Memory B cell (primary cell): ENCODE data around the gene PLXNC1.

Source experiments
- ATAC-seq: fragments of 150-1000 bp; cut with Tn5 transposase; 2 replicates; pipeline ENCODE4 v1.10.0; 2021; ENCODE audit warnings: low read depth, mild to moderate bottlenecking, moderate library complexity
- DNase-seq, 2 donors: peaks; one replicate each; pipeline ENCODE4 v3.0.0; 2022; ENCODE audit warnings: low spot score in 2 of 2
- H3K27ac Mint-ChIP-seq: one replicate; pipeline ENCODE4 v1.8.0; 2022; ENCODE audit warnings: mild to moderate bottlenecking, moderate library complexity, mixed read lengths
- H3K27me3 Mint-ChIP-seq: one replicate; pipeline ENCODE4 v1.8.0; 2022; ENCODE audit warnings: mixed read lengths
- H3K36me3 Mint-ChIP-seq: one replicate; pipeline ENCODE4 v1.8.0; 2022; ENCODE audit warnings: mild to moderate bottlenecking, mixed read lengths
- H3K4me1 Mint-ChIP-seq: one replicate; pipeline ENCODE4 v1.8.0; 2022; ENCODE audit warnings: mixed read lengths
- H3K4me3 Mint-ChIP-seq: one replicate; pipeline ENCODE4 v1.8.0; 2022; ENCODE audit warnings: mild to moderate bottlenecking, moderate library complexity, mixed read lengths
- H3K9me3 Mint-ChIP-seq: one replicate; pipeline ENCODE4 v1.8.0; 2022; ENCODE audit warnings: mixed read lengths

Gene PLXNC1

GRCh38 chr12:94172973-94173372 is 24.6 kb downstream of the PLXNC1 start:
- peaks cover 3% of the 10 kb centered on the region for H3K9me3 Mint-ChIP-seq
- no peak for DNase-seq
- no peak overlapping the region for H3K4me3 Mint-ChIP-seq
- no peaks in the 10 kb centered on the region for H3K27me3 Mint-ChIP-seq
- H3K4me1 Mint-ChIP-seq = peaks cover 45% of the 10 kb centered on the region
- ATAC-seq = peak; percentile 46
- peaks cover 22% of the 10 kb centered on the region for H3K36me3 Mint-ChIP-seq
- peak overlapping the region; percentile 71 for H3K27ac Mint-ChIP-seq

DNA sequence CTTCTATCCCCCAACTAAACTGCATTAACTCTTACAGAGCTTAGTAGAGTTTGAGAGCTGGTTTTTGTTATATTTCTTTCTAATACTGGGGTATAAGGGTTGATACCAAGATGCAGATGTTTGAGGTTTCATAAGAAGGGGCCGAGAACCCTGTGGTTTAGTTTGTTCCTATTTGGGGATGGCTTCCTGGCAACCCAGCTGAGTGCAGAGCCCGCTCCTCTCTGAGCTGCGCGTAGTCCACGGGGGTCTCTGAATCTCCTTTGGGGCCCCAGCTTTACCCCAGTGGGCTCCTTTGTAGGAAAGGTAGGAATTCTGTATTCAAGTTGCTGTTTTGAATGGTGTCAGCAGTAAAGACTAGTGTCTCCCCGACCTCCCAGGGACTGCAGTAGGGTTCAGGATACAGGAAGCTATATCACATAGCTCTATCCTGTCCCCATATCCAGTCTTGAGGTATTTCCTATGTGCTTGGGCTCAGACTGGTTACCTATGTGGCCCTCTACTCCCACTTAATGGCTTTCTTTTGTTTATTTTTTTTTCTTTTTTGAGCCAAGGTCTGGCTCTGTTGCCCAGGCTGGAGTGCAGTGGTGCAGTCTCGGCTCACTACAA is 25.4 kb downstream of the PLXNC1 start:
- peak; percentile 46 for ATAC-seq
- H3K9me3 Mint-ChIP-seq = peaks cover 5% of the 10 kb centered on the region
- no peaks in the 10 kb centered on the region for H3K27me3 Mint-ChIP-seq
- H3K27ac Mint-ChIP-seq = peak overlapping the region; percentile 72
- H3K4me1 Mint-ChIP-seq = peaks cover 42% of the 10 kb centered on the region
- peaks cover 25% of the 10 kb centered on the region for H3K36me3 Mint-ChIP-seq
- peak overlapping the region; percentile 60 for H3K4me3 Mint-ChIP-seq
- peak in 1 of 2 donors; percentile 22 for DNase-seq

GRCh38 chr12:94174576-94174975 is 26.2 kb downstream of the PLXNC1 start:
- ATAC-seq = peak; percentile 64
- peak overlapping the region; percentile 72 for H3K27ac Mint-ChIP-seq
- peak overlapping the region; percentile 60 for H3K4me3 Mint-ChIP-seq
- H3K27me3 Mint-ChIP-seq = no peaks in the 10 kb centered on the region
- DNase-seq = peak in 1 of 2 donors; percentile 21
- H3K9me3 Mint-ChIP-seq = peaks cover 5% of the 10 kb centered on the region
- H3K36me3 Mint-ChIP-seq = peaks cover 26% of the 10 kb centered on the region
- H3K4me1 Mint-ChIP-seq = peaks cover 44% of the 10 kb centered on the region

GRCh38 chr12:94175763-94176668 is 27.6 kb downstream of the PLXNC1 start:
- Mint-ChIP-seq H3K9me3 (peaks cover 5% of the 10 kb centered on the region), H3K27ac (peak overlapping the region; percentile 26), H3K36me3 (peaks cover 28% of the 10 kb centered on the region), H3K4me1 (peaks cover 45% of the 10 kb centered on the region), H3K4me3 (peak overlapping the region; percentile 39), H3K27me3 (no peaks in the 10 kb centered on the region)
- no peak for ATAC-seq
- DNase-seq = no peak

DNA sequence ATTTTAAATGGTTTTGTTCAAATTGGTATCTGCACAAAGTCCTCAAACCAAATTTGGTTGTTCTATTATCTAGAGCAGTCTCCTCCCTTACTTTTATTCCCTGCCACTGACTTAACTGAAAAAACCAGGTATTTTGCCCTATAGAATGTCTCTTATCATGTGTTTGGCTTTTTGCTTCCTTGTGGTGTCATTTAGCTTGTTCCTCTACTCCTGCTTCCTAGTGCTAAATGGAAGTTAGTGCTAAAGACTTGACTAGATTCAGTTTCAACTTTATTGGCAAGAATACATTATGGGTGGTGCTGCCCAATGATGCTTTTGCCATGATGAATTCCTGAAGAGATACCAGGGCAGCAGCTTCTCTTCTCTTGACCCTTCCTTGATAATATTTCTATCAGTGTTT is 29.7 kb downstream of the PLXNC1 start:
- no peak for DNase-seq
- ATAC-seq = no peak
- Mint-ChIP-seq H3K4me1 (peaks cover 39% of the 10 kb centered on the region), H3K27me3 (no peaks in the 10 kb centered on the region), H3K27ac (no peak overlapping the region), H3K36me3 (peaks cover 24% of the 10 kb centered on the region), H3K4me3 (no peak overlapping the region), H3K9me3 (peaks cover 5% of the 10 kb centered on the region)

DNA sequence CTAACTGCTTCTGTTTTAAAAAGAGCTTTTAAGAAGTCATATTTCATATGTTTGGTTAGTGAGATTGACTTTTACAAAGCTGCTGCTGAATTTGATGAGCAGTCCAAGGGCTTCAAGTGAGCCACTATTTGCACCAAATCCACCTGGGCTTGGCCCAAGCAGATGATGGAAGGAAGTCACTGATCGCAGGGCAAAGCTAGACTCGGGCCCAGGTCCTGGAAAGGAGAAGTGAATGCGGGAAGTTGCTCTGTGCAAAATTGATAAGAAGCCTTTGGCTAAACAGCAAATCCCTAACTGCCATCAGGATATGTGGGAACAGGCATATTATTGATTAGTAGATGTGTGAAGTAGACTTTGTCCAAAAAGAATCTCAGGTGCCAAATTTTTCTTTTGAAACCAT is 30.5 kb downstream of the PLXNC1 start:
- peaks cover 28% of the 10 kb centered on the region for H3K36me3 Mint-ChIP-seq
- peaks cover 40% of the 10 kb centered on the region for H3K4me1 Mint-ChIP-seq
- H3K9me3 Mint-ChIP-seq = peaks cover 5% of the 10 kb centered on the region
- H3K27ac Mint-ChIP-seq = no peak overlapping the region
- ATAC-seq (no peak), DNase-seq (no peak)
- no peak overlapping the region for H3K4me3 Mint-ChIP-seq
- H3K27me3 Mint-ChIP-seq = no peaks in the 10 kb centered on the region

GRCh38 chr12:94179723-94180122 is 31.3 kb downstream of the PLXNC1 start:
- no peaks in the 10 kb centered on the region for H3K27me3 Mint-ChIP-seq
- peaks cover 31% of the 10 kb centered on the region for H3K4me1 Mint-ChIP-seq
- H3K4me3 Mint-ChIP-seq = no peak overlapping the region
- DNase-seq = no peak
- no peak overlapping the region for H3K27ac Mint-ChIP-seq
- peaks cover 5% of the 10 kb centered on the region for H3K9me3 Mint-ChIP-seq
- H3K36me3 Mint-ChIP-seq = peaks cover 28% of the 10 kb centered on the region
- no peak for ATAC-seq

GRCh38 chr12:94180558-94181296 is 32.4 kb downstream of the PLXNC1 start:
- ATAC-seq = no peak
- Mint-ChIP-seq H3K9me3 (peaks cover 5% of the 10 kb centered on the region), H3K36me3 (peaks cover 30% of the 10 kb centered on the region), H3K27me3 (no peaks in the 10 kb centered on the region), H3K4me1 (peaks cover 26% of the 10 kb centered on the region), H3K27ac (peak overlapping the region; percentile 32), H3K4me3 (no peak overlapping the region)
- no peak for DNase-seq

- DNase-seq = no peak
- H3K9me3 Mint-ChIP-seq = peaks cover under 1% of the 10 kb centered on the region
- peaks cover 29% of the 10 kb centered on the region for H3K36me3 Mint-ChIP-seq
- H3K27ac Mint-ChIP-seq = no peak overlapping the region
- H3K27me3 Mint-ChIP-seq = no peaks in the 10 kb centered on the region
- no peak overlapping the region for H3K4me3 Mint-ChIP-seq
- peaks cover 14% of the 10 kb centered on the region for H3K4me1 Mint-ChIP-seq
- ATAC-seq = no peak
Observed at GRCh38 chr12:94182986-94183707, 34.8 kb downstream of the PLXNC1 start.

- ATAC-seq = no peak
Observed at GRCh38 chr12:94183708-94184379, 35.5 kb downstream of the PLXNC1 start.

DNA sequence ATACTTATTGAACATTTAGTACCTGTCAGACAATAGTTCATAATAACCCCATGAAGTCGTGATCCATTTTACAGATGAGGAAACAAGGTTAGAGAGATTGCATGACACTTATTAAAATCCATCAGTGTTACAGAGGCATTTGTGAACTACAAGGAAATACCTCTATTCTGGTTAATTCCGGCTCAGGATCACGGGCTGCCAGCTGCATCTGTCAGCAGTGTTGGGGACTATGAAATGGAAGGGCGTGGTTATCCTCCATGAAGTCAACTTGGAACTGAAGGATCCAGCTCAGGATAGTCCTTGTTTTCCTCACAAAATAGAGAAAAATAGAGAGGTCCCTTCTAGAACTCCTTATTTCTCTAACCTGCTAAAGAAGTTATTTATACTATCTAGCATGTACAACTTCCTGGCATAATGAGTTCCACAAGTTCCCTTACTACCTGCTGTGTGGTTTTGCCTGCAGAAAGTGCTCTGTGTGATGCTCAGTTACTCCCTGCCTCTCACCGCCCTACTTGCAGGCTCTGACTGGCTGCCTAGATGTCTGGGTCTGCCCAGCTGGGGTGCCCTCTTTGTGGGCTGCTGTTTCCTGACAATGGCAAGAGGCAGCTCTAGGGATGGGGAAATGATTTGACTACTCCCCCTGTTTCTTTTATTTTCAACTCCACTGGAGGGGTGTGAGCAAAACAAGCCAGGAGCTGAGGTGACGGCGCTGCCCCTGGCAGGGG is 36.8 kb downstream of the PLXNC1 start:
- Mint-ChIP-seq H3K9me3 (no peaks in the 10 kb centered on the region), H3K4me3 (no peak overlapping the region), H3K4me1 (peaks cover 5% of the 10 kb centered on the region), H3K27ac (no peak overlapping the region), H3K36me3 (peaks cover 18% of the 10 kb centered on the region), H3K27me3 (no peaks in the 10 kb centered on the region)
- ATAC-seq = no peak
- DNase-seq = no peak

More at GRCh38 chr12:94183708-94184379, 35.5 kb downstream of the PLXNC1 start:
- H3K4me3 Mint-ChIP-seq = no peak overlapping the region
- peaks cover 25% of the 10 kb centered on the region for H3K36me3 Mint-ChIP-seq
- no peaks in the 10 kb centered on the region for H3K27me3 Mint-ChIP-seq
- peaks cover 10% of the 10 kb centered on the region for H3K4me1 Mint-ChIP-seq
- no peaks in the 10 kb centered on the region for H3K9me3 Mint-ChIP-seq
- H3K27ac Mint-ChIP-seq = no peak overlapping the region
- DNase-seq = no peak

DNA sequence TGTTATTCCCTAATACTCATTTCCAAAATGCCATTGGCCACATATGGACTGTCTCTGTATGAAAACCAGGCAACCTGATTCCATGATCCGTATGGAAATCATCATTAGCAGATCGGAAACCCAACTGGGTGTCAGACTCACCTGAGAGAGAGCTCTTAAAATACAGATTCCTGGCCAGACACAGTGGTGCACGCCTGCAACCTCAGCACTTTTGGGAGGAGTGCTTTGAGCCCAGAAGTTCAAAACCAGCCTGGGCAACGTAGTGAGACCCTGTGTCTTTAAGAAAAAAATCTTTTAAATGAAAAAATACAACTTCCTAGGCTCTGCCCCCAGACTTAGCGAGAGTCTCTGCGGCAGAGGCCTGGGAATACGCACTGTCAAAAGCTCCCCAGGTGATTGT is 37.4 kb downstream of the PLXNC1 start:
- no peak for ATAC-seq
- peaks cover 2% of the 10 kb centered on the region for H3K9me3 Mint-ChIP-seq
- no peak overlapping the region for H3K27ac Mint-ChIP-seq
- peaks cover 19% of the 10 kb centered on the region for H3K36me3 Mint-ChIP-seq
- H3K4me1 Mint-ChIP-seq = peaks cover 5% of the 10 kb centered on the region
- no peak overlapping the region for H3K4me3 Mint-ChIP-seq
- no peak for DNase-seq
- H3K27me3 Mint-ChIP-seq = no peaks in the 10 kb centered on the region
